Raji (cell line): Measurements from ENCODE around the gene NACAD.
A peak's percentile ranks its signal among the peaks of the same experiment; 100 is the strongest.

Source experiments
- POLR2A ChIP-seq: IDR thresholded peaks from 2 replicates; pipeline ENCODE4 v1.6.1; 2011; ENCODE audit warnings: low read depth, low read length, control low read depth; ENCODE audit not compliant: insufficient read depth

NACAD gene

GRCh38 chr7:45123913-45124710, 35.3 kb upstream of the NACAD start:
- TF ChIP-seq POLR2A: no peak

- TF ChIP-seq POLR2A: no peak
These were observed 34.4 kb upstream of the NACAD start for GRCh38 chr7:45122975-45123860.

DNA sequence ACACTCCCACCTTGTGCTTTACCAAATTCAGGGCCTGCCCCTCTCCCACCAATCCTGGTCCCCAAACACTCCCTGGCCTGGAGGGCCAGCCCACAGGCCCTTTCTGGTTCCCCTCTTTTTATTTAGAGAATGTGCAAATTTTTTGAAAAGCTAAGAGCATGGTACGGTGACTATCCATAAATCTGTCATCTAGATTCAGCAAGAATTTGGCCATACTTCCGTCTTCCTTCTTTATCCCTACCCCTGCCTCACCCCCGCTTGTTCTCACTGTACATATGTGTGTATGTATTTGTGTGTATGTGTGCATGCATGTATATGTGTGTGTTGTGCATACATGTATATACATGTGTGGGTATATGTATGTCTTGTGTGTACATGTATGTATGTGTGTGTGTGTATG, 30.8 kb upstream of the NACAD start:
- TF ChIP-seq POLR2A: no peak

DNA sequence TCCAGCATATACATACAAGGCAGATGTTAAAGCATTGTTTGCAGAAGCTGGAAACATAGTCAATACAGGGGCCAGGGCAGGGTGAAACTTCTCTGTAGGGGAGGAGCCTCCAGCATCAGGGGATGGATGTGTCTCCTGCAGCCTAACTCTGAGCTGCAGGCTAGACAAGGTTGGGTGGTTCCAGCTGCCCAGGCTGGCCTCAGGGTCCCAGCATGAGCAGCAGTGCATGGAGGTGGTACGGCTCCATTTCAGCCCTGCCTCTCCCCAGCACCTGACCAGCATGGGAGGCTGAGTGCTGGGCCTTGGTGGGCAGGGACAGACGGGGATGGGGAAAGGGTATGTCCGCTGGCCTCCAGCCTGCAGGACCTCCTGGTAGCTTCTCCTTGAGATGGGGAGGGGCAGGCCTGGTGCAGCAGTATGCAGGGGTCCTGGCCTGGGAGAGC, 30.1 kb upstream of the NACAD start:
- no peak for TF ChIP-seq POLR2A

DNA sequence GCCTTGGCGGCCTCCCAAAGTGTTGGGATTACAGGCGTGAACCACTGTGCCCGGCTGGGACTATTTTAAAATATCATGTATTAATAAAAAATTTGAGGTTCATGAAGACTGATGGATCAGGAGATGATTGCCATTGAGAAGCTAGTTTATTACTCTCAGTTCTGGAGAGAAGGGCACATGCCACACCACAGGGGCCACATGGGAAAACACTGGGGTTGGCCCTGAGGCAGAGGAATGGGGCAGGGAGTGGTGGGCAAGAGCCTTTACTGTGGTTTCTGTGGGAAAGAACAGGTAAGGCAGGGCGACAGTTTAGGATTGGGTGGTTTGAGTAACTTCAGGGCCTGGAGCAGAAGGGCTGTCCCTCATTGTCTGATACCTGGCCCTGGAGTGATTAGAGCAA, 29.5 kb upstream of the NACAD start:
- TF ChIP-seq POLR2A: no peak

- TF ChIP-seq POLR2A: no peak
These were observed 28.8 kb upstream of the NACAD start for GRCh38 chr7:45117582-45117981.

DNA sequence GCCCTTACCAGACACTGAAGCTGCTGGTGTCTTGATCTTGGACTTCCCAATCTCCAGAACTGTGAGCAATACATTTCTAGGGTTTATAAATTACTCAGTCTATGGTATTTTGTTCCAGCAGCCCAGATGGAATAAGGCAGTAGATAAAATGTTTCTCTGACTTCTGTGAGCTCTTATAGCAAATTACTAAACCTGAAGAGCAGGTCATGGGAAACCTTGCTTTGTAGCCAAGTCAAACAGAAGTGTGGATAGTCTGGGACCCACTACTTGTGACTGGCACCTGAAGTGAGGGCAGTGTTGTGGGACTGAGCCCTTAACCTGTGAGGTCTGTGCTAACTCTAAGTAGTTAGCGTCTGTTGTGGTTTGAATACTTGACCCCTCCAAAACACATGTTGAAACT, 27.3 kb upstream of the NACAD start:
- no peak for TF ChIP-seq POLR2A

GRCh38 chr7:45114926-45115325, 26.2 kb upstream of the NACAD start:
- TF ChIP-seq POLR2A: no peak

DNA sequence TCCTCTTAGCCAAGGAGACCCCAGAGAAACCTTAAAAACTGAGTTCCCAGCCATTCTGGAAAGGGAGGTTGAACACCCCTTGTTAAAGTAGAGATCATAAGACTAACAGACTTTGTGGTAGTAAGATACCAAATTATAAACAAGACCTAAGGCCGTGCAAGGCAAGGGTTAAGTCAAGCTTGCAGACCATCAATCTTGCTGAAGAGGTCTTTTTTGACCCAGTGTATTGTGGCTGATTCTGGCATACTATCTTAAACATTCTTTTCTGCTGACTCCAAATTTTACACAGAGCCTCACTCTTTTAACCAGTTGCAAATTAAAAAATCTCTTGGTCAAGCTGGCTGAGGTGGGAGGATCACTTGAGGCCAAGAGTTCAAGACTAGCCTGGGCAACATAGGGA, 23.9 kb upstream of the NACAD start:
- TF ChIP-seq POLR2A: no peak

DNA sequence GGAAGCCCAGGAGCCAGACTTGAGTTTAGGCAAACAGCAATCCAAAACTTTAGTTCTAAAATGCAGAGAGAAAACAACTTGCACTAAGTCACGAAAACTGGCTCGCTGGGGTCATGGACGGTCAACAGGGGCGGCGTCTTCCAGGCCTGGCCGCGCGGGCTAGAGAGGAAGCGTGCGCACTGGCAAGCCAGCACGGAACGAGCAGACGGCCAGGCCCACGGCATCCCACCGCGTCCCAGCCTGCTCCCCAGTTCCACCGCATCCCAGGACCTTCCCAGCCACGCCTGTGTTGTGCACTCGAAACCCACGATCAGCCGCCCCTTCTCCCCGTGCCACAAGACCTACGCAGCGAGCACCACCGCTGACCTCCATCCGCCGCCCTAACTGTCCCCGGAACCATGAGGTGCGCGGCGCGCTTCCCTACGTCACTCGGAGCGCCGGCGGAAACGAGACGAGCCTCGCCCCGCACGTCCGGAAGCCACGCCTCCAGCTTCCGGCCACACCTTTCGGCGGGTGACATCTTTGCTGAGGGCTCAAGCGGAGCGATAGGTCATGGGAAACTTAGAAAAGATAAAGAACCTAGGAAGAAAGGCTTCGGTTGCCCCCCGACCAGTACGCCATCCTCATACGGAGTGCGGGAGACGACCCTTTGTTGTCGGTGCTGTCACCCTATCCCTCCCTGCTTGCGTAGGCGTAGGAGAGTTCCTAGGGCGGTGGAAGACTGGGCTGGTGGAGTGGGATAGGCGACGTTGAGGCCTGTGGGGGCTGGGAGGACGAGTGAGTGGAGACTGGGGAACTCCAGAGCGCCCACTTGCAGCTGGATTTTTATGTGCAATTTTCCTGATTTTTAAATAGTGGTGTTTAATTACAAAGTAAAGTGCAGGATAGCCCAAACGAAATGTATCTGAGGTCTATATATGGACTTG, 22.8 kb upstream of the NACAD start, which contains the start of gene TBRG4:
TBRG4 (minus strand) TSS at position 400 of the 926 bp plus-strand sequence. CDS start 2,460 bp downstream, outside the sequence.
- TF ChIP-seq POLR2A: peak; percentile 99

DNA sequence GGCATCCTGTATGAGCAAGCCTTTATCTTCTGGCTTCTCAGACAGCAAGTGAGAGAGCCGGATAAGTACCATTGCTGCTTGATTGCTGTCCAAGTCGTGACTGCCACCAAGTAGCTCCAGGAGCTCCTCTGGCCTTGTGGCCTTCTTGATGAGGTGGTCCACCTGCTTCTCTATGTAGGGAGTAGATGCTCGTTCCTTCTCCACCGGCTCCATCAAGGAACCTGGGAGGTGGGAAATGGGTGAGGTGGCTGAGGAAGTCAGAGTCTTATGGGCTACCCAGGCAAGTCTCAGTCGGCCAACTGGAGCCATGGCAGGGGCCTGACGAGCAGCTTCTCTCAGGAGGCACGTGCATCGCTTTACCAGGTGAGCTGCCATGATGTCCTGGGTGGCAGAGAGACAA, 20.1 kb upstream of the NACAD start:
- TF ChIP-seq POLR2A: no peak

DNA sequence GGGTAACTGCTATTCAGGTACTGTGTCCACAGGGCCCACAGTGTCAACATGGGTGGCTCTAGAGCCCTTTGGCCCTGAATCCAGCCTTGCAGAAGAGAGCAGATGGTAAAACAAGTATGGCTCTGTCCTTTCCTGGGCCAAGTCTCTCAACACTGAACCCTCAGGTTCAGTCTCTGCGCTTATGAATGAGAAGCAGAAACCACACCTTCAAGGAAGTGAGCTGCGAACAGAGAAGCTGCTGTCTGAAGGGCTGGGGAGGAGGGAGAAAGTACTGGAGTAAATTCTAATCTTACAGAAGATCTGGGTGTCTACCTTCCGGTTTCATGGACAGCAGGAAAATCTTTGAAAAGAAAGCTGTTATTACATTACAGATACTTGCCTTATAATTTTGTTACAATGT, 18.6 kb upstream of the NACAD start:
- no peak for TF ChIP-seq POLR2A

DNA sequence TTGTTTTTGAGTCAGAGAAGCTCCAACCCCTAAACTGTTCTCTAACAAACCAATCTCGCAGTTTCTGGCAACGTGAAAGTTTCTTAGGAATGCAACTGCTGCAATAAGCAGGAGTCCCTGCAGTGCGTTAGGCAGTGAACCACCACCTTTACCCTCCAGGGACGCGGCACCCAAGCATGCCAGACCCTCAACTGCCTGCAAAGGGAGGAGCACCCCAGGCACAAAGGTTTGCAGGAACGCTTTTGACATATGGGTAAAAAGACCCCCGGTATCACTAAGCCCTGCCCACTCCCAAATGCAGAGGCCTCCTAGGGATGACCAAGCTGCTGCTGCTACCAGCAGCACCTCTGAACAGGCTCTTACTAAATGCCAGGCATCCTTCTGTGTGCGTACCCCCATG, 18.1 kb upstream of the NACAD start:
- no peak for TF ChIP-seq POLR2A

- TF ChIP-seq POLR2A: no peak
These were observed 16.9 kb upstream of the NACAD start for GRCh38 chr7:45105588-45106188.
